Measurements from ENCODE around the gene DMD.
"Not testable (repeated sequence)": the region's sequence is repeated elsewhere in the genome, so short reads cannot be mapped to it uniquely, and the experiment has no call there.

Gene DMD

DNA sequence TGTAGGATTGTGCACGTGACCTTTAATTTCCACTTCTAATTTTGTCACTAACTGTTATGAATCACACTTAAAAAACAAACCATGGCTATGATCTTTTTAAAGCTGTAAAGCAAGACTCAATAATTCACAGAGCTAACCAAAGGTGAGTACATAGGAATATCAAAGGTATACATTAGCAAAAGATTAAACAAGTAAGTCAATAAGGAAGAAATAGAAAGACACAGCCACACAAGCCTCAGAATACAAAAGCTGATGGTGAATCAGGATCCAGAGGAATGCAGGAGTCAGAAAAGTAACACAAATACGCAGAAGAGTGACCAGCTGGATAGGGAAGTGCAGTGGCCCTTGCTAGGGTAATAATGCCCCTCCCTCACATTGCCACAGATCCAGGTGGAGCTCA lies 943.6 kb downstream of the DMD start:
- Mint-ChIP-seq H3K4me1 (ENCODE audit: low read depth) (no peaks in the 10 kb centered on the region), H3K9me3 (no peaks in the 10 kb centered on the region), H3K27me3 (no peaks in the 10 kb centered on the region), H3K27ac (no peak overlapping the region), H3K4me3 (no peak overlapping the region), H3K36me3 (ENCODE audit: low read depth) (no peaks in the 10 kb centered on the region)

- not testable (repeated sequence) for H3K4me1 Mint-ChIP-seq (ENCODE audit: low read depth); H3K27me3 Mint-ChIP-seq; H3K9me3 Mint-ChIP-seq; H3K36me3 Mint-ChIP-seq (ENCODE audit: low read depth); H3K27ac Mint-ChIP-seq; H3K4me3 Mint-ChIP-seq
These were observed 964.7 kb downstream of the DMD start for GRCh38 chrX:32246675-32247074.

DNA sequence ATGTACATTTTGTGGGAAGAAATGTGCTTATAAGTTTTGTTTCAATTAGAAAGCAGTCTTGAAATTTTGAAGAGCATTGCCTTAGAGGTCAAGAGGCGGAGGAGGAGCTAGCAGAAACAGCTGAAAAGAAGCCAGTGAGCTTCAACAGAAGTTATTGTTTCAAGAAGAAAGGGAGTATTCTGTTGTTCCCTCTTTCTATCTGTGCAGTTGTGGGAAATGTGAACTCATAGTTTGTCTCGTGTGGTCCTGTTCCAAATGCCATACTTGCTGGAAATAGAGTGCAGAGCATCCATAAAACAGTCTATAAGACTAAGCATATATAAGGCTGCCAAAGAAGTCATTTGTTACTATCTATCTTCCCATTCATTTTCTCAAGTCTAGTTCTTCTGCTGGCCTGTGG lies 1015.7 kb downstream of the DMD start:
- Mint-ChIP-seq H3K27me3 (no peaks in the 10 kb centered on the region), H3K9me3 (peaks cover 5% of the 10 kb centered on the region), H3K4me1 (ENCODE audit: low read depth) (no peaks in the 10 kb centered on the region), H3K4me3 (no peak overlapping the region), H3K27ac (no peak overlapping the region), H3K36me3 (ENCODE audit: low read depth) (no peaks in the 10 kb centered on the region)

GRCh38 chrX:32191316-32191715 lies 1020.0 kb downstream of the DMD start:
- H3K4me3 Mint-ChIP-seq: no peak overlapping the region
- H3K27ac Mint-ChIP-seq: no peak overlapping the region
- H3K36me3 Mint-ChIP-seq (ENCODE audit: low read depth): no peaks in the 10 kb centered on the region
- H3K4me1 Mint-ChIP-seq (ENCODE audit: low read depth): no peaks in the 10 kb centered on the region
- peaks cover 5% of the 10 kb centered on the region for H3K9me3 Mint-ChIP-seq
- H3K27me3 Mint-ChIP-seq: no peaks in the 10 kb centered on the region

GRCh38 chrX:32185160-32185559 lies 1026.2 kb downstream of the DMD start:
- Mint-ChIP-seq H3K27ac (no peak overlapping the region), H3K9me3 (no peaks in the 10 kb centered on the region), H3K4me3 (no peak overlapping the region), H3K27me3 (no peaks in the 10 kb centered on the region), H3K4me1 (ENCODE audit: low read depth) (no peaks in the 10 kb centered on the region), H3K36me3 (ENCODE audit: low read depth) (no peaks in the 10 kb centered on the region)

- Mint-ChIP-seq H3K4me1 (ENCODE audit: low read depth) (no peaks in the 10 kb centered on the region), H3K36me3 (ENCODE audit: low read depth) (no peaks in the 10 kb centered on the region), H3K9me3 (no peaks in the 10 kb centered on the region), H3K4me3 (no peak overlapping the region), H3K27ac (no peak overlapping the region), H3K27me3 (no peaks in the 10 kb centered on the region)
These were observed 1028.3 kb downstream of the DMD start for GRCh38 chrX:32183066-32183465.

- Mint-ChIP-seq H3K27me3 (no peaks in the 10 kb centered on the region), H3K27ac (no peak overlapping the region), H3K4me1 (ENCODE audit: low read depth) (no peaks in the 10 kb centered on the region), H3K4me3 (no peak overlapping the region), H3K36me3 (ENCODE audit: low read depth) (no peaks in the 10 kb centered on the region), H3K9me3 (peaks cover 3% of the 10 kb centered on the region)
These were observed 1034.8 kb downstream of the DMD start for GRCh38 chrX:32176510-32176909.

GRCh38 chrX:32170481-32170880 lies 1040.9 kb downstream of the DMD start:
- Mint-ChIP-seq H3K9me3 (no peaks in the 10 kb centered on the region), H3K27me3 (no peaks in the 10 kb centered on the region), H3K4me1 (ENCODE audit: low read depth) (no peaks in the 10 kb centered on the region), H3K36me3 (ENCODE audit: low read depth) (no peaks in the 10 kb centered on the region), H3K4me3 (no peak overlapping the region), H3K27ac (no peak overlapping the region)

- Mint-ChIP-seq H3K4me3 (no peak overlapping the region), H3K4me1 (ENCODE audit: low read depth) (no peaks in the 10 kb centered on the region), H3K9me3 (peaks cover 3% of the 10 kb centered on the region), H3K27ac (no peak overlapping the region), H3K27me3 (no peaks in the 10 kb centered on the region), H3K36me3 (ENCODE audit: low read depth) (no peaks in the 10 kb centered on the region)
These were observed 1056.2 kb downstream of the DMD start for GRCh38 chrX:32155044-32155638.

- Mint-ChIP-seq H3K27ac (no peak overlapping the region), H3K36me3 (ENCODE audit: low read depth) (no peaks in the 10 kb centered on the region), H3K9me3 (no peaks in the 10 kb centered on the region), H3K4me1 (ENCODE audit: low read depth) (no peaks in the 10 kb centered on the region), H3K4me3 (no peak overlapping the region), H3K27me3 (no peaks in the 10 kb centered on the region)
These were observed 1057.8 kb downstream of the DMD start for GRCh38 chrX:32153585-32153984.

GRCh38 chrX:32150141-32150540 lies 1061.2 kb downstream of the DMD start:
- Mint-ChIP-seq H3K4me3 (no peak overlapping the region), H3K36me3 (ENCODE audit: low read depth) (no peaks in the 10 kb centered on the region), H3K27me3 (no peaks in the 10 kb centered on the region), H3K4me1 (ENCODE audit: low read depth) (no peaks in the 10 kb centered on the region), H3K9me3 (no peaks in the 10 kb centered on the region), H3K27ac (no peak overlapping the region)

DNA sequence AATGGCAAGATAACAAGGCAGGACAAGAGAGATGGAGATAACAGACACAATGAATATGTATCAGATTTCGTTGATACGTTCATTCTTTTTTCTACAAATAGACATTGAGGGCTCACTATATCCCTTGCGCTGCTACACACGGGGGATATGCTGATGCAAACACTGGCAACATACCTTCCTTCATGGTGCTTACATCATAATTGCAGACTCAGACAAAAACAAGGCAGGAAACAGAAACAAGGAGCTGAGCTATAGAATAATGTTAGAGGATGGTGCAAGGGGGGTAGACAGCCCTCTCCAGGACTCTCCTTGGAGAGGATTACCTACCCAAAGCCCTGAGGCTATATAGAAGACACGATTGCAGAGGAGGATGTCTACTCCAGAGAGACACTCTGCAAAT lies 1069.5 kb downstream of the DMD start:
- Mint-ChIP-seq H3K4me1 (ENCODE audit: low read depth) (no peaks in the 10 kb centered on the region), H3K27me3 (no peaks in the 10 kb centered on the region), H3K4me3 (no peak overlapping the region), H3K27ac (no peak overlapping the region), H3K9me3 (no peaks in the 10 kb centered on the region), H3K36me3 (ENCODE audit: low read depth) (no peaks in the 10 kb centered on the region)

DNA sequence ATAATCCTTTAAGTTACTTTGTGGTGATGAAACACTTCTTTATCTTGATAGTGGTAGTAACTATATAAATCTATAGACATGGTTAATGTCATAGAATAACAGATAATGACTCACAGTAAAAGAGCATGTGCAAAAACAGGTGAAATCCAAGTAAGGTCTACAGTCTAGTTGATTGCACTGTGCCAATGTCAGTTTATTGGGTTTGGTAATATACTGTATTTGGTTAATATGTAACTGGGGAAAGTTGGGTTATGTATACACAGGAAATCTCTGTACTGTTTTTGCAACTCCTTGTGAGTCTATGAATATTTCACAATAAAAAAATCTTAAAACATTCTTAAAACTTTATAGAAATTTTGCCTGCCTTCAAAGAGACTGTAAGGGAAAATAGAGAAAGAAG lies 1071.9 kb downstream of the DMD start:
- Mint-ChIP-seq H3K9me3 (no peaks in the 10 kb centered on the region), H3K27ac (no peak overlapping the region), H3K4me3 (no peak overlapping the region), H3K36me3 (ENCODE audit: low read depth) (no peaks in the 10 kb centered on the region), H3K4me1 (ENCODE audit: low read depth) (no peaks in the 10 kb centered on the region), H3K27me3 (no peaks in the 10 kb centered on the region)

GRCh38 chrX:32137525-32137924 lies 1073.8 kb downstream of the DMD start:
- Mint-ChIP-seq H3K27ac (no peak overlapping the region), H3K9me3 (peaks cover 4% of the 10 kb centered on the region), H3K4me3 (no peak overlapping the region), H3K4me1 (ENCODE audit: low read depth) (no peaks in the 10 kb centered on the region), H3K27me3 (no peaks in the 10 kb centered on the region), H3K36me3 (ENCODE audit: low read depth) (no peaks in the 10 kb centered on the region)

- no peaks in the 10 kb centered on the region for H3K36me3 Mint-ChIP-seq (ENCODE audit: low read depth)
- no peak overlapping the region for H3K4me3 Mint-ChIP-seq
- no peaks in the 10 kb centered on the region for H3K9me3 Mint-ChIP-seq
- H3K27me3 Mint-ChIP-seq: no peaks in the 10 kb centered on the region
- H3K27ac Mint-ChIP-seq: no peak overlapping the region
- H3K4me1 Mint-ChIP-seq (ENCODE audit: low read depth): no peaks in the 10 kb centered on the region
These were observed 1084.4 kb downstream of the DMD start for GRCh38 chrX:32126997-32127396.

DNA sequence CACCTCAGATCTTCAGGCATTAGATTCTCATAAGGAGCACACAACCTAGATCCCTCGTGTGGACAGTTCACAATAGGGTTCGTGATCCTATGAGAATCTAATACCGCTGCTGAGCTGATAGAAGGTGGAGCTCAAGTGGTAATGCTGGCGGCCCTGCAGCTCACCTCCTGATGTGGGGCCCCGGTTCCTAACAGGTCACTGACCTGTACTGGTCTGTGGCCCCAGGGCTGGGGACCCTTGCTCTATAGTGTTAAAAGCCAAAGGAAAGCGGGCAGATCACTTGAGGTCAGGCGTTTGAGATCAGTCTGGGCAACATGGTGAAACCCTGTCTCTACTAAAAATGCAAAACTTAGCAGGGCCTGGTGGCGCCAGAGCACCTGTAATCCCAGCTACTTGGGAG lies 1092.5 kb downstream of the DMD start:
- Mint-ChIP-seq H3K9me3 (peaks cover 3% of the 10 kb centered on the region), H3K27me3 (no peaks in the 10 kb centered on the region), H3K27ac (no peak overlapping the region), H3K4me1 (ENCODE audit: low read depth) (no peaks in the 10 kb centered on the region), H3K36me3 (ENCODE audit: low read depth) (no peaks in the 10 kb centered on the region), H3K4me3 (no peak overlapping the region)
